HEK293 (cell line): ENCODE measurements around the gene SPDYE4.

Source experiments
- CTCF ChIA-PET: fragments of 350-600 bp; formaldehyde crosslinking; extraction: SDS; loops from one replicate; lab custom pipeline; 2021; ENCODE audit warnings: antibody characterized with exemption; lab: Yijun Ruan, JAX
- POLR2A ChIA-PET: fragments of 300-600 bp; formaldehyde crosslinking; extraction: SDS; loops from one replicate; lab custom pipeline; 2020; ENCODE audit warnings: antibody characterized with exemption, inconsistent platforms; lab: Yijun Ruan, JAX
- H3K27ac ChIP-seq: fragments of 200-500 bp; sonication (Bioruptor generic); 2 replicates; pipeline ENCODE4 v1.5.1; 2014; ENCODE audit warnings: low read depth, low read length, control low read depth, inconsistent platforms; ENCODE audit errors: extremely low read depth
- H3K36me3 ChIP-seq, 2 experiments: fragments of 200-500 bp in 1 of 2; sonication (Bioruptor generic) in 1 of 2; 1 replicate in 1 of 2; 2 replicates in 1 of 2; pipeline ENCODE4 v1.5.1; 2014 to 2017; ENCODE audit warnings: inconsistent platforms in 2 of 2, low read length in 2 of 2; ENCODE audit not compliant: control insufficient read depth in 2 of 2, insufficient read depth in 1 of 2
- H3K4me1 ChIP-seq: fragments of 200-500 bp; sonication (Bioruptor generic); 2 replicates; pipeline ENCODE4 v1.5.1; 2014; ENCODE audit warnings: mild to moderate bottlenecking, low read length, inconsistent platforms; ENCODE audit not compliant: control insufficient read depth, insufficient read depth
- H3K4me3 ChIP-seq: 2 replicates; pipeline ENCODE4 v1.5.1; 2011; ENCODE audit warnings: low read depth, mild to moderate bottlenecking, control low read depth, low read length, moderate library complexity
- H3K9me3 ChIP-seq: fragments of 200-500 bp; sonication (Bioruptor generic); 2 replicates; pipeline ENCODE4 v1.5.1; 2014; ENCODE audit warnings: low read depth, low read length, inconsistent platforms; ENCODE audit not compliant: control insufficient read depth, insufficient read depth
- AEBP2 ChIP-seq: fragments of 450-650 bp; formaldehyde crosslinking; IDR thresholded peaks from 2 replicates; pipeline ENCODE4 v1.5.1; 2016; ENCODE audit warnings: missing biosample characterization, missing genetic modification characterization, borderline replicate concordance
- BCL11B ChIP-seq: fragments of 450-650 bp; formaldehyde crosslinking; IDR thresholded peaks from 2 replicates; pipeline ENCODE4 v1.5.1; 2016; ENCODE audit warnings: low read depth, missing biosample characterization, missing genetic modification characterization
- KLF1 ChIP-seq: fragments of 450-650 bp; formaldehyde crosslinking; IDR thresholded peaks from 2 replicates; pipeline ENCODE4 v1.5.1; 2016; ENCODE audit warnings: missing biosample characterization, missing genetic modification characterization
- KLF10 ChIP-seq: fragments of 450-650 bp; IDR thresholded peaks from 2 replicates; pipeline ENCODE4 v1.5.1; 2018; ENCODE audit warnings: missing biosample characterization, mild to moderate bottlenecking, missing genetic modification characterization
- MYNN ChIP-seq: fragments of 450-650 bp; formaldehyde crosslinking; IDR thresholded peaks from 2 replicates; pipeline ENCODE4 v1.5.1; 2016; ENCODE audit warnings: missing biosample characterization, missing genetic modification characterization, borderline replicate concordance
- PRDM6 ChIP-seq: fragments of 450-650 bp; formaldehyde crosslinking; IDR thresholded peaks from 2 replicates; pipeline ENCODE4 v1.5.1; 2017; ENCODE audit warnings: missing biosample characterization, missing genetic modification characterization
- SCRT1 ChIP-seq: fragments of 450-650 bp; formaldehyde crosslinking; IDR thresholded peaks from 2 replicates; pipeline ENCODE4 v1.5.1; 2016; ENCODE audit warnings: missing biosample characterization, missing genetic modification characterization, borderline replicate concordance
- YY1 ChIP-seq: fragments of 450-650 bp; formaldehyde crosslinking; IDR thresholded peaks from 2 replicates; pipeline ENCODE4 v1.5.1; 2018; ENCODE audit warnings: missing biosample characterization, missing genetic modification characterization
- YY2 ChIP-seq: fragments of 450-650 bp; formaldehyde crosslinking; IDR thresholded peaks from 2 replicates; pipeline ENCODE4 v1.5.1; 2016; ENCODE audit warnings: missing biosample characterization, missing genetic modification characterization
- ZBTB11 ChIP-seq: fragments of 450-650 bp; formaldehyde crosslinking; conservative IDR thresholded peaks from 2 replicates; pipeline ENCODE4 v1.5.1; 2016; ENCODE audit warnings: low read depth, missing biosample characterization, missing genetic modification characterization
- ZBTB44 ChIP-seq: fragments of 450-650 bp; IDR thresholded peaks from 2 replicates; pipeline ENCODE4 v1.5.1; 2018; ENCODE audit warnings: missing biosample characterization, mild to moderate bottlenecking, missing genetic modification characterization
- ZFHX2 ChIP-seq: fragments of 450-650 bp; formaldehyde crosslinking; conservative IDR thresholded peaks from 2 replicates; pipeline ENCODE4 v1.5.1; 2016; ENCODE audit warnings: missing biosample characterization, missing genetic modification characterization
- ZNF121 ChIP-seq: fragments of 450-650 bp; formaldehyde crosslinking; IDR thresholded peaks from 2 replicates; pipeline ENCODE4 v1.5.1; 2016; ENCODE audit warnings: missing biosample characterization, missing genetic modification characterization
- ZNF148 ChIP-seq: fragments of 450-650 bp; formaldehyde crosslinking; IDR thresholded peaks from 2 replicates; pipeline ENCODE4 v1.5.0; 2017; ENCODE audit warnings: missing biosample characterization, missing genetic modification characterization, borderline replicate concordance
- ZNF16 ChIP-seq: fragments of 450-650 bp; formaldehyde crosslinking; IDR thresholded peaks from 2 replicates; pipeline ENCODE4 v1.5.1; 2016; ENCODE audit warnings: low read depth, missing biosample characterization, missing genetic modification characterization
- ZNF239 ChIP-seq: fragments of 450-650 bp; formaldehyde crosslinking; IDR thresholded peaks from 2 replicates; pipeline ENCODE4 v1.5.1; 2016; ENCODE audit warnings: missing biosample characterization, missing genetic modification characterization
- ZNF248 ChIP-seq: fragments of 450-650 bp; formaldehyde crosslinking; IDR thresholded peaks from 2 replicates; pipeline ENCODE4 v1.5.1; 2017; ENCODE audit warnings: missing biosample characterization, missing genetic modification characterization
- ZNF37A ChIP-seq: fragments of 450-650 bp; IDR thresholded peaks from 2 replicates; pipeline ENCODE4 v1.5.1; 2018; ENCODE audit warnings: missing biosample characterization, missing genetic modification characterization
- ZNF48 ChIP-seq: fragments of 450-650 bp; formaldehyde crosslinking; IDR thresholded peaks from 2 replicates; pipeline ENCODE4 v1.5.1; 2016; ENCODE audit warnings: missing biosample characterization, missing genetic modification characterization
- ZNF76 ChIP-seq: fragments of 450-650 bp; formaldehyde crosslinking; IDR thresholded peaks from 2 replicates; pipeline ENCODE4; 2016; ENCODE audit warnings: low read depth, missing biosample characterization, missing genetic modification characterization, borderline replicate concordance
- ZNF777 ChIP-seq: fragments of 450-650 bp; formaldehyde crosslinking; IDR thresholded peaks from 2 replicates; pipeline ENCODE4 v1.5.1; 2017; ENCODE audit warnings: missing biosample characterization, missing genetic modification characterization, borderline replicate concordance
- TF ChIP-seq, protein P1 (sequence below): fragments of 450-650 bp; formaldehyde crosslinking; IDR thresholded peaks from 2 replicates; pipeline ENCODE4 v1.5.1; 2016; ENCODE audit warnings: missing biosample characterization, missing genetic modification characterization

Gene SPDYE4

GRCh38 chr17:8746501-8747236 lies 11.7 kb downstream of the SPDYE4 start (continued):
- TF ChIP-seq, protein P1, sequence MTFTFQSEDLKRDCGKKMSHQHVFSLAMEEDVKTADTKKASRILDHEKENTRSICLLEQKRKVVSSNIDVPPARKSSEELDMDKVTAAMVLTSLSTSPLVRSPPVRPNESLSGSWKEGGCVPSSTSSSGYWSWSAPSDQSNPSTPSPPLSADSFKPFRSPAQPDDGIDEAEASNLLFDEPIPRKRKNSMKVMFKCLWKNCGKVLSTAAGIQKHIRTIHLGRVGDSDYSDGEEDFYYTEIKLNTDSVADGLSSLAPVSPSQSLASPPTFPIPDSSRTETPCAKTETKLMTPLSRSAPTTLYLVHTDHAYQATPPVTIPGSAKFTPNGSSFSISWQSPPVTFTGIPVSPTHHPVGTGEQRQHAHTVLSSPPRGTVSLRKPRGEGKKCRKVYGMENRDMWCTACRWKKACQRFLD: no peak
- no peak for TF ChIP-seq ZNF48 (tag by site-specific recombination)
- TF ChIP-seq MYNN (tag by site-specific recombination): no peak
- no peak for TF ChIP-seq KLF10 (tag by site-specific recombination)
- no peak for TF ChIP-seq YY2
- no peak for TF ChIP-seq ZNF76 (tag by site-specific recombination)
- TF ChIP-seq KLF1: no peak
- TF ChIP-seq ZNF37A (tag by site-specific recombination): no peak
- no peak for TF ChIP-seq ZNF148 (tag by site-specific recombination)
- TF ChIP-seq ZFHX2 (tag by site-specific recombination): no peak

- Histone ChIP-seq H3K9me3 (no peaks in the 10 kb centered on the region), H3K4me1 (no peaks in the 10 kb centered on the region), H3K4me3 (peak overlapping the region; percentile 60), H3K36me3 (no peaks in the 10 kb centered on the region), H3K27ac (no peak overlapping the region)
- ChIA-PET POLR2A (interaction anchor here (0.6 to 1.2 kb wide), 3 partner anchors 116 to 537 kb away, joined by 3 to 11 read pairs (median 5); partner anchors contain the start of gene MYH10), CTCF (interaction anchor here (0.5 to 2.2 kb wide), 51 partner anchors 8 to 1143 kb away, joined by 3 to 21 read pairs (median 4); partner anchors contain the start of genes KRABD2 and RNF222)
- TF ChIP-seq ZNF121 (tag by site-specific recombination) (no peak), AEBP2 (tag by site-specific recombination) (no peak), BCL11B (tag by site-specific recombination) (peak; percentile 68), ZNF777 (tag by site-specific recombination) (0 out of 2 replicates have a peak, but pooled peaks have one; percentile 10), PRDM6 (tag by site-specific recombination) (no peak), ZNF16 (no peak), ZNF239 (no peak), ZBTB11 (tag by site-specific recombination) (0 out of 2 replicates have a peak, but pooled peaks have one; percentile 4), SCRT1 (tag by site-specific recombination) (peak; percentile 97), ZBTB44 (tag by site-specific recombination) (no peak), ZNF248 (tag by site-specific recombination) (no peak), YY1 (tag by site-specific recombination) (no peak; the same call in 1 of the 2 replicates)
These were observed 12.5 kb downstream of the SPDYE4 start for GRCh38 chr17:8745586-8746500.
